NCI-H748 (cell line): ENCODE data around the gene NTMT1.

Experiments used
- DNase-seq: peaks from one replicate; lab custom pipeline; 2025; ENCODE audit not compliant: unreplicated experiment; lab: John Stamatoyannopoulos, UW

NTMT1 gene

DNA sequence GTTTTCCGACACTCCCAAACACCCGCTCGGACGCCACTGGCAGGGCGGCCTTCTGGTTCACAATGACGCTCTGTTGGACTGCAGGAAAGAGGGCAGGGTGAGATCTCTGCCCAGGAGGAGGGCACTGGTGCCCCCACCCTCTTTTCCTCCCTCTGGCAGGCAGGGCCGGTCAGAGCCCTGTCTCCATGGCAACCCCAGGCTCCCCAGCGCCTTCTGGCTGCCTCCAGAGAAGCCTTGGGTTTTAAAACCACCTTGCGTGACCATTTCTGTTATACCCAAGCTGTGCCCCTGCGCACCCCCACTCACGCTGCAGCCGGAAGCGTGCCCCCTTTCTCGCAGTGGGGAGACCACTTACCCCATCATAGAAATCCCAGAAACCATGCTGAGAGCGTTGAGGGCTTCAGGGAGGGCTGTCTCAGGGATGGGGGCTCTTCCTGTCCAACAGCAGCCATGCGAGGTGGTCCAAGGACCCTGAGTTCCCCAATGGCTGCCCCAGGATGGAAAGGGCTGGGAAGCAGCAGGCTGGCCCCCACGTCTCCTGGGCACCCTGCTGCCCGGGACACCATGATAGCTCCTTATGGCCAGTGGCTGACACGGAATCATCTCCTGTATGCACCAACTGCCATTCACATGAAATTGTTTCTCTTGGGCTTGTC, 12.3 kb upstream of the NTMT1 start:
- peak; percentile 46 for DNase-seq

DNA sequence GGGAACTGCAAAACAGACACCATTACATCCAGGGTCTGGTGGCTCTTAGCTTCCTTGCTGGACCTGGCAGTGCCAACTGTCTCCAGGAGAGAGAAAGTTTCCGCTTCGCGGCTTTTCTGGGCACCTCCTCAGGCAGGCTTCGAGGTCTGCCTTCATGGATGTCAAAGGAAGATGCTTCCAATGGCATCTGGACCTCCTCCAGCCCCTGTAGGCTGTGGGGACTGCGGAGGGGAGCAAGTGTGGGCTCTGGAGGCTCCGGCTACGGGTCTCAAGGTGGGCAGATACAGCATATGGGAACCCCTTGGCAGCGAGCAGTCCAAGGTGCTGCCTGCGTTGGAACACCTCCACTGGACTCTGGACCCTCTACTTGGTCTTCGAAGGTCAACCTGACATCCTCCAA, 11.0 kb upstream of the NTMT1 start:
- no peak for DNase-seq

GRCh38 chr9:129615407-129616285, 10.3 kb upstream of the NTMT1 start:
- DNase-seq = no peak

DNA sequence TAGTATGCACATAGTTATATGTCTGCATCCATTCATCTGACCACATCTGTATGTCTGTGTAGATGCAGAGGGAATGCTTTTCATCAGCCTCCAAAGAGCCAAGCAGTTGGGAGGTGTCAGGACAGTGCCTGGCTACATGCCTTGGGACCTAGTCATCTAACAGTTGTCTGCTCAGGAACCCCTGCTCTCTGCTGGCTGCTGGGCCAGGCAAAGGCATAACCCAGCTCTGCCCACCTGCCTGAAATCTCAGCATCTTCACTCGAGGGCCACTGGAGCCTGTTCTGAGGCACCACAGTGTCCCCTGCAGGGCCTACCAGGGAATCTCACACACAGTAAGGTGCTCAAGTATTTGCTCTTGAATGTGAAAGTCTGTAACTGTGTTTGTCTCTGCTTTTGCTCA, 8.8 kb upstream of the NTMT1 start:
- peak; percentile 45 for DNase-seq

DNA sequence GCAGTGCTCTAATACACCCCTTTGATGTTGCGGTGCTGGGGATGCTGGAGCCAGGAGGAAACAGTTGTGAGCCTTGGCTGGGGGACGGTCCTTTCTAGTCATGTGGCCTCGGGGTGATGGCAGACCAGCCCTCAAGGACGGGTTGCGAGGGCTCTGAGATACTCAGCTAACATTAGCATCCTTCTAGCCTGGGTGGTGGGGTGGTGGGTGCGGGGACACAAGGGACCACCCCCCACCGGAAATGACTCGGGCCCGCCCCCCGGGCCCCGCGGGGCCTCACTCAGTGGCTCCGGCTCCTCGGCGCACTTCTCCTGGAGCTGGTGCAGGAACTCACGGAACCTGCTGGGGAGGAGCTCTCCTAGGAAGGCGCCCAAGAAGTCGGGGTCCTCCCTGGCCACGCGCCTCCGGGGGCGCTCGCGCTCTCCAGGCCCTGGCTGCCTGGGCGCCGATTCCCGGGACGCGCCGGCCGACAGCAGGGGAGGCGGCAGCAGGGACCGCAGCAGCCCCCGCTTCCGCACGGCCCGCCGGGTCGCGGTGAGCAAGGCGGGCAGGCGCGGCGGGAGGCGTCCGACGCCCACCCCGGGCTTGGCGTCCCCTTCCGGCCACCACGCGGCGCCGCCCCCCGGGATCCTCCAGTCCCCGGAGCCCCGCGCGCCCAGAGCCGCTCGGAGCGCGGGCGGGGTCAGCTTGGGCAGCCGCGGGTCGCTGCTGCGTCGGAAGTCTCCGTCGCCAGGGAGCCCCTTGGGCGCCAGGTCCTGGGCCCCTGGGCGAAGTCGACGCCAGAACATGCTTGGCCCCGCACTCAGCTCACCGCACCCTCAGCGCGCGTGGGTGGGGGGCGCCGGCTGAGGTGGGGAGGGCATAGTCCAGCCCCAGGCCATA, 5.9 kb upstream of the NTMT1 start:
- DNase-seq = peak; percentile 56

GRCh38 chr9:129620669-129621295, 5.2 kb upstream of the NTMT1 start, which contains the start of gene C9orf50:
Gene C9orf50, minus strand, starts transcription at chr9:129621101. Its CDS starts 527 bp downstream, at chr9:129620574.
- DNase-seq = peak; percentile 66

DNA sequence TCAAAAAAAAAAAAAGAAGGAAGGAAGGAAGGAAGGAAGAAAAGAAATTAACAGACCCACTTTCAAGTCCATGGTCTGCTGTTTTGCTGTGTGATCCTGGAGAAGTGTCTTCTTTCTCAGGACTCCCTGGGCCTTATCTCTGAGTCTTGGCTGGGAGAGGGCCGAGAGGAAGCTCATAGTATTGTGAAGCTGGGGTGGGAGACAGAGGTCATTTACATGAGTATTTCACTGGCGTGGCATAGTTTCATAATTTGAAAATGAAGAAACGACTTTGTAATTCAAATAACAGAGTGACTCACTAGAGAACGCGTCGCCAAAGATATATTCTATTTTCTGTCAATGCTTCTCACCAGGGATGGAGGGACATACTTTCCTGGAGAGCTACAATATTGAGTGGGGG, 2.6 kb upstream of the NTMT1 start:
- DNase-seq = no peak

DNA sequence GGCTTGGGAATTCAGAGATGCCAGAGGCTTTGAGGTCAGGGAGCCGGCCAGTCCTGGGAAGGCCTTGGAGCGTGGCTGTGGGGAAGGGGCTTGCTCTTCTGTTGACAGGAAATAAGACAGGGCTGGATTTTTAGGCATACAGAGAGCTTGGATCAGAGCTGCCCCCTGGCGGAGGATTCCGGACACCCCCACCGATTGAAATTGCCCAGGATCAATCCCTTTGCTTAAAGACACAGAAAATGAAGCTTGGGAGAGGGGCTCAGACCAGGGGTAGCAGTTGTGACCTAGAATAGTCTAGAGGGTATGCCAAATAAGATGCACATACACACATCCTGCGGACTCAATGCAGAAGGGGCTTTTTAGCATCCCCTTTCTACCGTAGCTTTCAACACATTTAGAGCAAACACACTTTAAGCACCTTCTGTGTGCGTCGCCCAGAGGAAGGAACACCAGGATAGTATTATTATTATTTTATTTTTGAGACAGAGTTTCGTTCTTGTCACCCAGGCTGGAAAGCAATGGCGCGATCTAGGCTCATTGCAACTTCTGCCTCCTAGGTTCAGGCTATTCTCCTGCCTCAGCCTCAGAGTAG, 1.7 kb upstream of the NTMT1 start:
- peak; percentile 64 for DNase-seq

DNA sequence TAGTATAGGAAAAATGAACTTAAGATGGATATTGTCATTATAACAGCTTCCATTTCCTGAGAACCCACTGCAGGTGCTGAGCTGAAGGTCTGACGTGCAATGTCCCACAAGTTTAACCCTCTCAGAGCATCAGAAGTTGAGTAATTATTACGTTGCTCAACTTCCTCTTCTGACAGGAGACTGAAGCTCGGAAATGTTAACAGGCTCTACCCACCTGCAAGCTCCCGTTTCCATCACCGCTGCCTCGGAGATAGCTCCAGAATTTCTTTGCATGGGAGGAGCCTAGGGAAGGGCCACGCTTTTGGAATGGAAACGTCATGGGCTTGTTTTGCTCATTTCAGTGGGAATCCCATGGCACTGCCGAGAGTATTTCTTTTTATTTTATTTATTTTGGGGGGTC, 1.0 kb upstream of the NTMT1 start:
- peak; percentile 72 for DNase-seq

- DNase-seq = no peak
These were observed 792 bp downstream of the NTMT1 start for GRCh38 chr9:129626625-129627284.

DNA sequence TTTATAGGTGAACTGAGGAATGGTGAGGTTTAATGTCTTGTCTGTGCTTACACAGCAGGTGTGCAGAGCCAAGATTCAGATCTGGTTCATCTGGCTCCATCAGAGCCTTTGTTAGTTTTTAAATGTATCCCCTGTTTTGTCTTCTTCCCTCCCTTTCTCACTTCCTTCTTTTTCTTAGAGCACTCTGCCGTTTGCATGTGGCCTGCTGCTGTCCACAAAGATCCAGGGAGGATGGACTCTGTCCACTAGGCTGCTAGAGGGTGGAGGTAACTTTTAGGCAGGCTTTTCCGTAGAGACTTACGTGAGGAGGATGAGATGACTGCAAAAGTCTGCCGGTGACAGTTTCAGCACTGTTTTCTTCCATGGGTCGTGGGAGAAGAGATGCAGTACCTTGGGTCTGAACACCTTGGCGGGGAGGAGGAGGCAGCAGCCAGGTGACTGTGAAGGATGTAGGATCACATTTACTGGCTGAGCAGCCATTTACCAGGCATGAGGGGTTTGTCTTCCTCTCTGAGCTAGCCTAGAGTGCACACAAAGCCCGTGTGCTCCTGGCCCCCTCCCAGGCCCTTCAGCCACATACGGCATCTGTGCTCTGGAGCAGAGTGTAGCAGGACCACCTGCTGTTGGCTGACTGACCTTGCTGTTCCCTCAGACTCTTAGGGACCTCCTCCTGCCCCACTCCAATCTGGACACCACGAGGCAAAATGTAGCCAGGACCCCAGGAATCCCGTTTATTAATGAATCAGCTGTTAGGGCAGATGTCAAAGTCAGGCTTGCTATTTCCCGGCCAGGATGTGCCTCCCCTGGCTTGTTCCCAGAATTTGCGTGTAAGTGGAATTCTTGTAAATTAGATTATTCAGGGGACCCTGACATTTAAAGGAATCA, 1.8 kb downstream of the NTMT1 start:
- no peak for DNase-seq

DNA sequence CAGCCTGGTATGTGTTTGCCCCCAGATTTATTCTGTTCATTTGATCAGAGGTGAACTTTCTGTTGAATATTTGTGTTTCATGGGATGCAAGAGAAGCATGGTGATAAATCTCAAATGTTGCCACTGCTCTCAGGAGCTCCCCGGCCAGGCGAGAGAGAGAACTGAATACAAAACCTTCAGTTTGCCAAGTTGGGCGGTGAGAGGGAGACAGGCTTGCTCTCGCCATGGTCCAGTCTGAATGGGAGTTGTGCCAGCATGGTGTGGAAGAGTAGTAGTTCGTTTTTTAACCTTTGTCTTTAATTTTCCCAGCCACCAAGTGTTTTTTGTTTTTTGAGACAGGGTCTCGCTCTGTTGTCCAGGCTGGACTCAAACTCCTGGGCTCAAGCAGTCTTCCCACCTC, 2.7 kb downstream of the NTMT1 start:
- no peak for DNase-seq

- DNase-seq = no peak
These were observed 3.4 kb downstream of the NTMT1 start for GRCh38 chr9:129629251-129629820.

DNA sequence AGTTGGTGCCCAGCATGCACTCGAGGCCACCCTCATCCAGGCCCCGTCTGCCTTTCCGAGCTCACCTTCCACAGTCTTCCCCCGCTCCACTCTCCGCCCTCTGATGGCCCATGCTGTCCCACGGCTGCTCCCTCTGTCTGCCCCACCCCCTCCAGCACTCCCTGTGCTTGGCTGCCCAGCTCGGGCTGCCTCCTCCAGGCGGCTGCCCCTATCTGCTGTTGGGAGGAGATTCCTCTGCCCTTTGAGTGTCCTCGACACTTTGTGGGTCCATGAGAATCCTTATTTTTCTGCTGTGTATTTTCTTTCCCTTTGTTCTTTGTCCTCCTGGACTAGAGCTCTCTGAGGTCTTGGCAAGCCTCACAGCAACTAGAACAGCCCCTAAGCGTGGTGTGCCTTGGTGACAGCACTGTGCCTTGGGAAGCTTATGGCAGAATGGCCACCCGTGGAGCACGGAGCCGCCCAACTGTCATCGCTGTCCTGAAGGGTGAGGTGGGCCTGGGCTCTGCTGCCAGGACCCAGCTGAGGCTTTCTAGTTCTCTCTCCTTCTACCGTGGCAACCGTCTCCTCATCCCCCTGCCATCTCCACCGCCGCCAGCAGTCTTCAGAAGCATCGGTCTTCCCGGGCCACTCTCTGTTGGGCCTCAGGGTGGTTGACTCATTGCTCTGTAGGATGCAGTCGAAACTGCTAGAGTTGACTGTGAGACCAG, 5.2 kb downstream of the NTMT1 start:
- DNase-seq = no peak

- no peak for DNase-seq
These were observed 5.7 kb downstream of the NTMT1 start for GRCh38 chr9:129631674-129632129.

DNA sequence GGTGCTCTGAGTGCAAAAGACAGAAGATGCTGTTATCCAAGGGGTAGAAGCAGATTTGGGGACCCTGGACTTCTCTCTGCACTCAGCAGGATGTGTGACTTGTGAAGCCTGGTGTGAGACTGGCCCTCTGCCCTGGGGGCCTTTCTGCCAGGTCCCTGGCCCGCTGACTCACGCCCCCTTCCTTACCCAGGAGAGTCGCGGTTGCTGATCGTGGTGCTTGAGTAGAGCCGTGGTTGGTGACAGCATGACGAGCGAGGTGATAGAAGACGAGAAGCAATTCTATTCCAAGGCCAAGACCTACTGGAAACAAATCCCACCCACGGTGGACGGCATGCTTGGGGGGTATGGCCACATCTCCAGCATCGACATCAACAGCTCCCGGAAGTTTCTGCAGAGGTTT, 6.5 kb downstream of the NTMT1 start:
- DNase-seq = no peak

DNA sequence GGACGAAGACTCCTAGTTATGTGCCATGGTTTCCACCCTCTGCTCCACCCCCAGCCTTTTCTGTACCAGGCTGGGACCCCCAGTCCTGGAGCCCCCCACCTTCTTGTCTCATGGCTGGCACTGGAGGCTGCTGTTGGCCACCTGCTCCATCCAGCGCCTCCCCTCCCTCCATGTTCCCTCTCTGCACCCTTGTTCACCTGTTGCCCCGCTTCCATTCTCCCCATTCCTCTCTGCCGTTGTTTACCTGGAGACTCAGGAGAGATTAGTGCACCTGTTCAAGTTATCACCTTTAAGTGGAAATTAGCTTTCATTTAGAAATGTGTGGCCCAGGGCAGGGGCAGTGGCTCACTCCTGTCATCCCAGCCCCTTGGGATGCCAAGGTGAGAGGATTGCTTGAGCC, 7.2 kb downstream of the NTMT1 start:
- DNase-seq = no peak

- DNase-seq = no peak
These were observed 7.9 kb downstream of the NTMT1 start for GRCh38 chr9:129633848-129634247.
